ENCODE measurements around the gene UBQLN4. TPM values are rescaled to one million over a fixed set of nuclear protein-coding genes. Genes with fewer than 3 reads are reported as not detected.
A peak's percentile ranks its signal among the peaks of the same experiment; 100 is the strongest.

UBQLN4 gene
- total RNA-seq, 3 donors from 2014 or later (not counting 1 experiment from before 2014, with no cell fraction given) = 14.4 to 23.5 (median 23.5) TPM

GRCh38 chr1:156002188-156002911 is 51.2 kb downstream of the UBQLN4 start:
- 91% methylated on average over 3 of the region's 3 CpGs for WGBS (ENCODE audit: insufficient coverage)
- intact Hi-C loops (cut with micrococcal nuclease) = no loop called here
- H3K4me3 Mint-ChIP-seq = no peak overlapping the region

GRCh38 chr1:156001662-156002171 is 51.9 kb downstream of the UBQLN4 start:
- Mint-ChIP-seq H3K9me3 (no peaks in the 10 kb centered on the region), H3K27me3 (ENCODE audit: low read depth in 2 of 2) (no peaks in the 10 kb centered on the region), H3K4me1 (peaks cover 21% of the 10 kb centered on the region in 2 donors), H3K4me3 (no peak overlapping the region), H3K27ac (peak overlapping the region in 1 of 2 donors; percentile 13), H3K36me3 (no peaks in the 10 kb centered on the region)
- Histone ChIP-seq H3K4me1 (ENCODE audit: control insufficient read depth, insufficient read depth, low read length) (peaks cover 24% of the 10 kb centered on the region), H3K4me3 (ENCODE audit: low read length) (no peak overlapping the region), H3K9me3 (ENCODE audit: control insufficient read depth, insufficient read depth, low read length) (no peaks in the 10 kb centered on the region), H3K27me3 (ENCODE audit: control insufficient read depth, insufficient read depth, low read length) (no peaks in the 10 kb centered on the region), H3K36me3 (ENCODE audit: control insufficient read depth, insufficient read depth, low read length) (no peaks in the 10 kb centered on the region), H3K27ac (ENCODE audit: low read length) (no peak overlapping the region)
- 92% methylated on average over 3 of the region's 4 CpGs for WGBS (ENCODE audit: insufficient coverage)
- ATAC-seq = no peak
- DNase-seq = no peak
- TF ChIP-seq CTCF (IDR thresholded peaks at IDR 0.05) = no peak
- intact Hi-C loops (cut with micrococcal nuclease) = no loop called here

More at GRCh38 chr1:156002188-156002911, 51.2 kb downstream of the UBQLN4 start:
- no peak overlapping the region for H3K27ac ChIP-seq (ENCODE audit: low read length)
- Mint-ChIP-seq H3K36me3 (no peaks in the 10 kb centered on the region), H3K4me1 (peaks cover 21 to 24% of the 10 kb centered on the region in 2 donors), H3K27ac (peak overlapping the region in 1 of 2 donors; percentile 13), H3K27me3 (ENCODE audit: low read depth in 2 of 2) (no peaks in the 10 kb centered on the region), H3K9me3 (no peaks in the 10 kb centered on the region)
- no peak overlapping the region for H3K4me3 ChIP-seq (ENCODE audit: low read length)
- H3K9me3 ChIP-seq (ENCODE audit: control insufficient read depth, insufficient read depth, low read length) = no peaks in the 10 kb centered on the region
- TF ChIP-seq CTCF (IDR thresholded peaks at IDR 0.05) = no peak
- H3K27me3 ChIP-seq (ENCODE audit: control insufficient read depth, insufficient read depth, low read length) = no peaks in the 10 kb centered on the region
- ATAC-seq (no peak), DNase-seq (no peak)
- H3K4me1 ChIP-seq (ENCODE audit: control insufficient read depth, insufficient read depth, low read length) = peaks cover 24% of the 10 kb centered on the region
- H3K36me3 ChIP-seq (ENCODE audit: control insufficient read depth, insufficient read depth, low read length) = peaks cover 3% of the 10 kb centered on the region

GRCh38 chr1:156001021-156001661 is 52.5 kb downstream of the UBQLN4 start:
- H3K36me3 ChIP-seq (ENCODE audit: control insufficient read depth, insufficient read depth, low read length) = no peaks in the 10 kb centered on the region
- Mint-ChIP-seq H3K27ac (peak overlapping the region in 1 of 2 donors; percentile 13), H3K9me3 (no peaks in the 10 kb centered on the region), H3K4me1 (peaks cover 18 to 21% of the 10 kb centered on the region in 2 donors), H3K36me3 (no peaks in the 10 kb centered on the region), H3K4me3 (no peak overlapping the region), H3K27me3 (ENCODE audit: low read depth in 2 of 2) (no peaks in the 10 kb centered on the region)
- no peak for TF ChIP-seq CTCF (IDR thresholded peaks at IDR 0.05)
- H3K27ac ChIP-seq (ENCODE audit: low read length) = no peak overlapping the region
- no peak for ATAC-seq
- H3K27me3 ChIP-seq (ENCODE audit: control insufficient read depth, insufficient read depth, low read length) = no peaks in the 10 kb centered on the region
- H3K4me3 ChIP-seq (ENCODE audit: low read length) = no peak overlapping the region
- intact Hi-C loops (cut with micrococcal nuclease) = no loop called here
- 97% methylated on average over 10 of the region's 10 CpGs for WGBS (ENCODE audit: insufficient coverage)
- no peaks in the 10 kb centered on the region for H3K9me3 ChIP-seq (ENCODE audit: control insufficient read depth, insufficient read depth, low read length)
- no peak for DNase-seq
- H3K4me1 ChIP-seq (ENCODE audit: control insufficient read depth, insufficient read depth, low read length) = peaks cover 23% of the 10 kb centered on the region

Measured in natural killer cell (primary cell).